GM19468 (cell line): ENCODE results near the gene ACTMAP.
"Not testable (repeated sequence)": the region's sequence is repeated elsewhere in the genome, so short reads cannot be mapped to it uniquely, and the experiment has no call there.

Experiments used
- ATAC-seq: cut with Tn5 transposase; IDR thresholded peaks from one replicate; pipeline ENCODE4 v1.9.1; 2021; ENCODE audit warnings: mild to moderate bottlenecking, moderate library complexity, moderate number of reproducible peaks; ENCODE audit not compliant: unreplicated experiment; ENCODE audit errors: extremely low read depth

The ACTMAP gene

GRCh38 chr19:40750058-40750873, at the start of gene ACTMAP:
Gene ACTMAP, minus strand, starts transcription at chr19:40750477. Its CDS starts 674 bp downstream, at chr19:40749803.
- ATAC-seq: peak; percentile 69

GRCh38 chr19:40799558-40800338, 49.5 kb upstream of the ACTMAP start:
- no peak for ATAC-seq

GRCh38 chr19:40798683-40799557, 48.6 kb upstream of the ACTMAP start, which contains the start of gene EGLN2:
Gene EGLN2, plus strand, starts transcription at chr19:40799191. Its CDS starts 1,382 bp downstream, at chr19:40800573.
- peak; percentile 50 for ATAC-seq

GRCh38 chr19:40797963-40798682, 47.8 kb upstream of the ACTMAP start:
- ATAC-seq: no peak

GRCh38 chr19:40797166-40797962, 47.1 kb upstream of the ACTMAP start:
- no peak for ATAC-seq

- ATAC-seq: no peak
These were observed 41.7 kb upstream of the ACTMAP start for GRCh38 chr19:40791996-40792395.

GRCh38 chr19:40791349-40791748, 41.1 kb upstream of the ACTMAP start:
- ATAC-seq: no peak

GRCh38 chr19:40786060-40787037, 36.1 kb upstream of the ACTMAP start:
- ATAC-seq: no peak

GRCh38 chr19:40785526-40785925, 35.2 kb upstream of the ACTMAP start:
- no peak for ATAC-seq

GRCh38 chr19:40784146-40784545, 33.9 kb upstream of the ACTMAP start:
- not testable (repeated sequence) for ATAC-seq

GRCh38 chr19:40783711-40784110, 33.4 kb upstream of the ACTMAP start:
- ATAC-seq: no peak

- no peak for ATAC-seq
These were observed 30.9 kb upstream of the ACTMAP start for GRCh38 chr19:40781140-40781539.

- ATAC-seq: no peak
These were observed 30.3 kb upstream of the ACTMAP start for GRCh38 chr19:40780582-40780981.

GRCh38 chr19:40778706-40779284, 28.5 kb upstream of the ACTMAP start:
- no peak for ATAC-seq

- ATAC-seq: peak; percentile 44
These were observed 27.8 kb upstream of the ACTMAP start, which contains the start of gene RAB4B for GRCh38 chr19:40777937-40778705. Gene RAB4B, plus strand, starts transcription at chr19:40778247. Its CDS starts 129 bp downstream, at chr19:40778376.

- ATAC-seq: no peak
These were observed 27.3 kb upstream of the ACTMAP start for GRCh38 chr19:40777645-40777936.
